ENCODE results near the gene SLC45A2.

- TF ChIP-seq CTCF (IDR thresholded peaks at IDR 0.05) (no peak), POLR2A (IDR thresholded peaks at IDR 0.05) (no peak)
Measured at GRCh38 chr5:33973271-33973670, 11.2 kb downstream of the SLC45A2 start.

Data from Peyer's patch (tissue), 4 donors.